Stimulated activated naive CD8-positive, alpha-beta T cell treated with anti-CD3 and anti-CD28 coated beads, Interleukin-15, amount 100 ng/mL, for 72 hours (primary cell): ENCODE measurements around the gene CLSTN1.

Experiments used
- ATAC-seq: fragments of 150-1000 bp; cut with Tn5 transposase; 2 replicates; pipeline ENCODE4 v1.10.0; 2021; ENCODE audit warnings: mild to moderate bottlenecking, moderate library complexity
- DNase-seq, 2 donors: peaks; one replicate each; pipeline ENCODE4 v3.0.0; 2021 to 2022
- H3K27ac Mint-ChIP-seq, 2 donors: one replicate each; pipeline ENCODE4 v1.8.0; 2022; ENCODE audit warnings: mild to moderate bottlenecking in 2 of 2, mixed read lengths in 2 of 2, moderate library complexity in 2 of 2
- H3K27me3 Mint-ChIP-seq: one replicate; pipeline ENCODE4 v1.8.0; 2022; ENCODE audit warnings: mixed read lengths
- H3K4me1 Mint-ChIP-seq: one replicate; pipeline ENCODE4 v1.8.0; 2022; ENCODE audit warnings: mild to moderate bottlenecking, mixed read lengths
- H3K4me3 Mint-ChIP-seq, 2 donors: one replicate each; pipeline ENCODE4 v1.8.0; 2022; ENCODE audit warnings: mild to moderate bottlenecking in 2 of 2, mixed read lengths in 2 of 2, moderate library complexity in 1 of 2
- H3K9me3 Mint-ChIP-seq, 2 donors: one replicate each; pipeline ENCODE4 v1.8.0; 2022; ENCODE audit warnings: mixed read lengths in 2 of 2

Gene CLSTN1

DNA sequence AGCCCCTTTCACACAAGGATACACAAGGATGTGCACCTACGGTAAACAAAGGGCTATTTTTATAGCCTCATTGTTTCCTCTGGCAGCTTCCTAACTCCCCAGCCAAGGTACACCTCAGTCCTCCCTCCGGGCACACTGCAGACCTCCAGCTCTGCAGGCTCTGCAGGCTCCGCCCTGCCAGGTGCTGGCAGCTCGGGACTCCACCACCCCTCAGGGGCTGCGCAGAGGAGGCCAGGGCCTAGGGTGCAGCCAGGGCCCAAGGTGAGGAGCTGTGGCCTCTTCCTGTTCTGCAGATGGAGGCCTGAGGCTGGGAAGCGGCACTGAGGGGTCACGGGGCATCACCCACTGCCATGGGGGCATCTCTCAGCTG lies 19.8 kb upstream of the CLSTN1 start:
- no peaks in the 10 kb centered on the region for H3K27me3 Mint-ChIP-seq
- H3K9me3 Mint-ChIP-seq: no peaks in the 10 kb centered on the region
- no peaks in the 10 kb centered on the region for H3K4me1 Mint-ChIP-seq
- DNase-seq (no peak), ATAC-seq (no peak)
- no peak overlapping the region for H3K27ac Mint-ChIP-seq
- H3K4me3 Mint-ChIP-seq: no peak overlapping the region

GRCh38 chr1:9842781-9843575 lies 19.2 kb upstream of the CLSTN1 start:
- H3K27ac Mint-ChIP-seq: peak overlapping the region in 1 of 2 donors; percentile 76
- peak; percentile 15 for ATAC-seq
- H3K27me3 Mint-ChIP-seq: no peaks in the 10 kb centered on the region
- H3K4me3 Mint-ChIP-seq: no peak overlapping the region
- H3K9me3 Mint-ChIP-seq: no peaks in the 10 kb centered on the region
- H3K4me1 Mint-ChIP-seq: no peaks in the 10 kb centered on the region
- no peak for DNase-seq

DNA sequence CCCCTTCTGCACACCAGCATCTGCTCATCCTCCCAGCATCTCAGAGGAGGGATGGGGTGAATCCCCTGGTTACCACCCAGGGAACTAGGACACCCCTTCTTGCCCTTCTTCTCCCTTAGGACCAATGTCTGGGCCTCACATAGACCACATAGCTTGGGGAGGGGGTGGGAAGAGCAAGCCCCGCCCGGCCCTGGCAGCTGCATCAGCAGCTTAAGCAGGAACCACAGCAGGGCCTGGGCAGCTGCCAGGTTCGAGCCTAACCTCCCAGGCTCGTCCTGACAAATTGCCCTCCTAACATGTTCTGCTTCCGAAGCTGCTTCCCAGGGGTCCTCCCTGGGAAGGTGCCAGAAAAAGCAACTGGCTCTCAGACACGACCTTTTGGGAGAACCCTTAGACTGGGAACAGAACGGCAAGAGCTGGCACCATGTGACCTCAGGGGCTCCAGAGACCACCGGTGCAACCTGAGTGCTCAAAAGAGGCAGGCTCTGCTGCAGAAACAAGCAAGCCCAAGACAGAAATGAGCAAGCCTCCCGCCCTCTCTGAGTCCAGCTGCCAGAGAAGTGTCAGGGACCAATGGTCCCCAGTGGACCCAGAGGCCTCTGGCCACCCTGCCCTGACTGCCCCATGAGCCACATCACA lies 18.4 kb upstream of the CLSTN1 start:
- Mint-ChIP-seq H3K4me1 (no peaks in the 10 kb centered on the region), H3K27ac (no peak overlapping the region), H3K27me3 (no peaks in the 10 kb centered on the region), H3K4me3 (no peak overlapping the region), H3K9me3 (no peaks in the 10 kb centered on the region)
- ATAC-seq (no peak), DNase-seq (no peak)

DNA sequence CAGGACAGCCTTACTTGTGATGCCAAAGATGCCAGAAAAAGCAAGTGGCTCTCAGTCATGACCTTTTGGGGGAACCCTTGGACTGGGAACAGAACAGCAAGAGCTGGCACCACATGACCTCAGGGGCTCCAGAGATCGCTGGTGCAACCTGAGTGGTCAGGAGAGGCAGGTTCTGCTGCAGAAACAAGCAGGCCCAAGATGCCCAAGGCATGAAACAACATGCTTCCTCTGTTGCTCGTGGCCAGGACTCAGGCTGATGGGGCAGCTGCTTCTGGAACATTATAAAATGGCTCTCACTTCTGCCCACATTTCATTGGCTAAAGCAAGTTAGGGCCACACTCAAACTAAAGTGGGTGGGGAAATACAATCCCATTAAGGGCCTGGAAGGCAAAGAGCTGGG lies 17.7 kb upstream of the CLSTN1 start:
- Mint-ChIP-seq H3K27me3 (no peaks in the 10 kb centered on the region), H3K4me3 (no peak overlapping the region), H3K27ac (no peak overlapping the region), H3K9me3 (no peaks in the 10 kb centered on the region), H3K4me1 (no peaks in the 10 kb centered on the region)
- no peak for ATAC-seq
- DNase-seq: no peak

- H3K27me3 Mint-ChIP-seq: no peaks in the 10 kb centered on the region
- H3K4me3 Mint-ChIP-seq: no peak overlapping the region
- DNase-seq (no peak), ATAC-seq (no peak)
- H3K4me1 Mint-ChIP-seq: no peaks in the 10 kb centered on the region
- peak overlapping the region in 1 of 2 donors; percentile 31 for H3K27ac Mint-ChIP-seq
- H3K9me3 Mint-ChIP-seq: no peaks in the 10 kb centered on the region
These were observed 16.4 kb upstream of the CLSTN1 start for GRCh38 chr1:9840176-9840575.

DNA sequence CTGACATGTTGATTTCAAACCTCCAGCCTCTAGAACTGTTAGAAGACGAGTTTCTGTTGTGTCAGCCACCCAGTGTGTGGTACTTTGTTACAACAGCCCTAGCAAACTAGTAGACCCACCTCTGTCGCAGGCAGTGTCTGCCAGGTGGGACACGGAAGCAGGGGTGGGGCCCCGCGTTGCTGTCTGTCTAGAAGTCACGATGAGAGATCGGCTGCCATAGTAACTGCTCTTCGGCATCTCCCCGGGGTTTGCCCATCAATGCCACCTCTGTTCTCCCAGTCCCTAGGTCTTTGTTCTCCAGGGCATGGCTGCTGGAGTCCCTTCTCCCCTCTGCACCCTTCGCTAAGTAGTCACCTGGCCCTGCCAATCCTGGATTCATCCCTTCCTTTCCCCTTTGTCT lies 15.2 kb upstream of the CLSTN1 start:
- ATAC-seq (no peak), DNase-seq (no peak)
- H3K9me3 Mint-ChIP-seq: no peaks in the 10 kb centered on the region
- H3K4me3 Mint-ChIP-seq: no peak overlapping the region
- no peaks in the 10 kb centered on the region for H3K27me3 Mint-ChIP-seq
- no peaks in the 10 kb centered on the region for H3K4me1 Mint-ChIP-seq
- H3K27ac Mint-ChIP-seq: no peak overlapping the region

DNA sequence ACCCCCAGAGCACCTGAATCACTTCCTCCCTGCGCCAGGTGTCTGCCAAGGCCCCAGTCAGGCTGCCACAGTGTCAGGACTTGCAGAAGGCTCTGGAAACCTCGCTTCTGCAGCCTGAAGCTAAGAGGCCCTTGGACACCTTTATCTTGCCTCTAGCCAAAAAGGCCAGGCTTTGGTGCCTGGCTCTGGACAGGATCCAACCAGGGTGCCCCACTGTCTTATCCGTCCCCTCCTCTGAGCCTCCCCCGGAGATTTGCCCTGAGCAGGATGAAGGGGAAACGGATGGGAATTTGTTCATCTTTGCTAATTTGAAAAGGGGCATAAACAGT lies 12.8 kb upstream of the CLSTN1 start:
- Mint-ChIP-seq H3K27me3 (no peaks in the 10 kb centered on the region), H3K27ac (peak overlapping the region in 1 of 2 donors; percentile 21), H3K9me3 (no peaks in the 10 kb centered on the region), H3K4me3 (no peak overlapping the region), H3K4me1 (no peaks in the 10 kb centered on the region)
- DNase-seq (no peak), ATAC-seq (no peak)

DNA sequence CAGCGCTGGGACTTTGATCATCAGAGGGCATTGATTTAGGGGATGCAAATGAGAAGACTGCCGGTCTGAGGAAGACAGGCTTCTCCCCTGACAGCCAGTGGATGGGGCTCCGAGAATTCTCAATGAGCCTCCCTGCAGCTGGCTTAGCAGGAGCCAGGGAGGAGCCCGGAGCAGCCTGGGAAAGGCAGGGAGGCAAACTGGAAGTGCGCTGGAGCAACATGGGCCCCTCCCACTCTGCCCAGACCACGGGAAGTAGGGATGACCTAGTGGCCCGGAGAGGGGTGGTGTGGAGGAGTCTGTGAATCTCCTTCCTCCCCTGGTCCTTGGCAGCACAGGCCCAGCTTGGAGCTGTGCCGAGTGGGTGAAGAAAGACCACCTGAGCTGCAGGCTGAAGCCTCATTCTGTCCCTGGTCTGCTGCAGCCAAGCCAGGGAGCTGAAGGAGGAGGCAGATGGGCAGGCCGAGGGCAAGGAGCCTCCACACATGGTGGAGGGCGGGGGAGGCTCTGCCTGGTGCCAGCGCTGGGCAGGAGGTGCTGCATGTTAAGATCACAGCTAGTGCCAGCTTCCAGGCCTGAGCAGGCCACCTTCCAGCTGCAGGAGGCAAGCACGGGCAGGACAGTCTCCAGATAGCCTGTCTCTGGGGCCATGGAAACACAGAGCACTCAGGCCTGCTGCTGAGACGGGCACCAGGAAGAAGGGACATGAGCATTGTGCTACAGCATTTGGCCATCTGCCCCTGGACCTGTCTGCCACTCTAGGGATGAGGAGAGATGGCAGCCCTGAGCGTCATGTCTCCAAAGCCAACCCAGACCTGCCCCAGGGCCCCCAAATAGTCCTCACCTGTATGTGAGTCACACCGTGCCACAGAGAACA lies 12.2 kb upstream of the CLSTN1 start:
- Mint-ChIP-seq H3K4me3 (no peak overlapping the region), H3K9me3 (no peaks in the 10 kb centered on the region), H3K27me3 (no peaks in the 10 kb centered on the region), H3K27ac (no peak overlapping the region), H3K4me1 (no peaks in the 10 kb centered on the region)
- ATAC-seq (no peak), DNase-seq (no peak)

GRCh38 chr1:9835404-9835757 lies 11.6 kb upstream of the CLSTN1 start:
- H3K9me3 Mint-ChIP-seq: no peaks in the 10 kb centered on the region
- H3K27me3 Mint-ChIP-seq: no peaks in the 10 kb centered on the region
- no peak overlapping the region for H3K4me3 Mint-ChIP-seq
- H3K4me1 Mint-ChIP-seq: no peaks in the 10 kb centered on the region
- DNase-seq: no peak
- H3K27ac Mint-ChIP-seq: peak overlapping the region in 1 of 2 donors; percentile 67
- no peak for ATAC-seq

DNA sequence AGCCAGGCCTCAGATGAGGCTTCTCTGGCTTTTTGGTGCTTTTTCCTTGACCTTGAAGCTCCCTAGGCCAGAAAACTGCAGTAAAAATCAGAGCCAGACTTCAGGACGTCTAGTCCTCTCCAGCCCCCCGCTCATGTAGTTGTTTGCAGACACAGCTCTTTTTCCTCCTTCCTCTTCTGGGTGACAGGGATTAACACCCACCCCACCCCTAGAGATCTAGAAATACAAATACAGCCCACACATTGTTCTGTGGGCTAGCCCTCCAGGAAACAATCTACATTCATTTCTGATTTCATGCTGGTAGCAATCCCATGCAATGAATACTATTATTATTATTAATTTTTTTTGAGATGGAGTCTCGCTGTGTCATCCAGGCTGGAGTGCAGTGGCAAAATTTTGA lies 9.9 kb upstream of the CLSTN1 start:
- no peaks in the 10 kb centered on the region for H3K27me3 Mint-ChIP-seq
- no peak overlapping the region for H3K27ac Mint-ChIP-seq
- H3K9me3 Mint-ChIP-seq: no peaks in the 10 kb centered on the region
- H3K4me3 Mint-ChIP-seq: no peak overlapping the region
- no peaks in the 10 kb centered on the region for H3K4me1 Mint-ChIP-seq
- no peak for ATAC-seq
- no peak for DNase-seq

DNA sequence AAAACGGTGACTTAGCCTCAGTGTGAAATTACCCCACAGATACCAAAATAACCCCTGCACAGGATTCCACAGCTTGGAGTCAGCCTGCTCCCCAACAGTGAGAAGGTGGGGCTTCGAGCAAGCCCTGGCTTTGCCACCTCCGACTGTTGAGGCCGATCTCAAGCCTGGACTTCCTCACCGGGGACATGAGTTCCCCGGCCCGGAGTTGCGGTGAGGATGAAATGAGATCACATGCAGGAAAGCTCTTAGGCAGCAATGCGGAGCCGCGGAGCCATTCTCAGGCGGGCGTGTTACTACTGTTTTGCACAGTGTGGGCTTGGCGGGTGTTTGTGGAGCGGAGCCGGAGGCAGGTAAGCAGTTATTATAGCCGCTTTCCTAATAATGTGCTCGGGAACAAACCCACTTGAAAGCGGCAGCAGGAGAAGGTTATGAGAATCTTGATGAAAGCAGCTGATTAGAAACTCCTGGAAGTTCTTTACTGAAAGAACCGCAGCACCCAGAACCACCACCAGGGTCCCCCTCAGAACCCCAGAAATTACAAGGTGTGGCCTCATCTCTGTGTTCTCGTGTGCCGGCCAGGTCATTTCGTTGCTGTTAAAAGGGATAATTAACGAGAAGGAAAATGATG lies 3.9 kb upstream of the CLSTN1 start:
- Mint-ChIP-seq H3K27me3 (peaks cover 22% of the 10 kb centered on the region), H3K9me3 (no peaks in the 10 kb centered on the region), H3K27ac (peak overlapping the region in 1 of 2 donors; percentile 14), H3K4me3 (peak overlapping the region; percentile 15 to 35), H3K4me1 (peaks cover 24% of the 10 kb centered on the region)
- DNase-seq (no peak), ATAC-seq (no peak)

GRCh38 chr1:9826616-9827015 lies 2.9 kb upstream of the CLSTN1 start:
- peaks cover 22% of the 10 kb centered on the region for H3K27me3 Mint-ChIP-seq
- no peak for DNase-seq
- H3K9me3 Mint-ChIP-seq: no peaks in the 10 kb centered on the region
- ATAC-seq: no peak
- H3K4me3 Mint-ChIP-seq: no peak overlapping the region
- H3K27ac Mint-ChIP-seq: no peak overlapping the region
- H3K4me1 Mint-ChIP-seq: peaks cover 34% of the 10 kb centered on the region

- DNase-seq (no peak), ATAC-seq (no peak)
- Mint-ChIP-seq H3K4me3 (no peak overlapping the region), H3K27ac (no peak overlapping the region), H3K4me1 (peaks cover 34% of the 10 kb centered on the region), H3K9me3 (no peaks in the 10 kb centered on the region), H3K27me3 (peaks cover 22% of the 10 kb centered on the region)
These were observed 2.3 kb upstream of the CLSTN1 start for GRCh38 chr1:9826087-9826486.

- Mint-ChIP-seq H3K4me1 (peaks cover 40% of the 10 kb centered on the region), H3K9me3 (no peaks in the 10 kb centered on the region), H3K4me3 (peak overlapping the region; percentile 71 to 84), H3K27me3 (peaks cover 22% of the 10 kb centered on the region), H3K27ac (peak overlapping the region in 1 of 2 donors; percentile 39)
- ATAC-seq (peak; percentile 33), DNase-seq (peak; percentile 26 to 31)
These were observed 1.6 kb upstream of the CLSTN1 start for GRCh38 chr1:9825093-9826074.

DNA sequence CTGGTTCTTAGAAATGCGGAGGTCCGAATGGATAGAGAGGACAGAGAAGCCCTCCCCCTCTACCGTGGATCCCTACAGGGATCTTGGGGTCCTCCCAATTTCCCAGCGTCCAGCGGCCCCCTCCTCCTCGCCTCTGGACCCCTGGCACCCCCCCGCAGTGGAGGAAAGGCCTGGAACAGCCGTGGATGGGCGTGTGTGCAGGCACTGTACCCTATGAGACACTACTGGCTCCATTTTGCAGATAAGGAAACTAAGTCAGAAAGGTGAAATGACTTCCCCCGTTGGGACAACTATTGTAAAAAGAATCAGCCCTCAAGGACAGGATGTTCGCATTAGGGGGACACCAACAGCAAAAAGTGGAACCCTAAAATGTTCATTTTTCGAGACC lies 931 bp upstream of the CLSTN1 start:
- DNase-seq: no peak
- Mint-ChIP-seq H3K27me3 (peaks cover 22% of the 10 kb centered on the region), H3K27ac (no peak overlapping the region), H3K4me1 (peaks cover 41% of the 10 kb centered on the region), H3K4me3 (peak overlapping the region; percentile 71 to 84), H3K9me3 (no peaks in the 10 kb centered on the region)
- no peak for ATAC-seq
